ENCODE results near the gene MGMT.

MGMT gene

DNA sequence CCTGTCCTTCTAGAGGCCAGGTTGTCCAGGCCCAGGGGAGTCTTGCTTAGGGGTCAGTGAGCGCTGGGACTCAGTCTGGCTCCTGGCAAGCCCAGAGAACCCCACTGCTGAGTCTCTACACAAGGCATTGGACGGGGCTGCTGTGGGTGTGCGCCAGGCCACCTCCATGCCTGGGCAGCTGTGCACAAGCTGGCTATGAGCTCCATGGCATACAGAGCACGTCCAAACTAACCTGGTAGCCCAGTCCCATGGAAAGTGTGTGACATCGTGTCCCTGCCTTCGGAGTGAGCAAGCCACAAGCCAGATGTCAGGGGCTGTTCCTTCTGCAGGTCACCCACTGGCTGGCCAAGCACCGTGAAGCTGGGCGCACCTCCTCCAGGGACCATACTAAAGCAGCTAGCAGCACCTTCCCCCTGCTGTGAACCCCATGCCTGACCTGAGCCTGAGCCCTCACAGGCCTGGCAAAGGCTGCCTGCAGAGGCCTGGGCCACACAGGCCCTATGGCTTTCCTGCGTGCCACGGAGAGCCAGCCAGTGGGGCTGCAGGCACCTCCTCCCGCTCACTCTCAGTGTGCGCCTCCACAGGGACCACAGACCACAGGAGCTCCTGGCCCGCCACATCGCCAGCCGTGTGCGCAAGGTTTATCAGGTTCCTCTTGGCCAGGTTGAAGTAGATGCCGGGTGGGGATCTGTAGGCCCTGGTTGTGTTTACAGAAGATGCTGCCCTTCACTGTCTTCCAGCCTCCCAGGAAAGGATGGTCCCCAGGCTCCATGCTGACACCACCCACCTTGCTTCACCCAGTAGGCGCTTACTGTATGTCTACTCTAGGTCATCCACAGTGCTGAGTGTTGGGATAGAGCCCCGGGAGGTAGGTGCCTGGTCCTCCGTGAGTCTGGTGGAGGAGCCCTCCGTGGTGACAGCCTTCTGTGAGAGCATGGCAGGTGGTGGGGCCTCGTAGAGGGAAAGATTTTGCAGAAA lies 277.4 kb downstream of the MGMT start:
- DNase-seq, result no peak

DNA sequence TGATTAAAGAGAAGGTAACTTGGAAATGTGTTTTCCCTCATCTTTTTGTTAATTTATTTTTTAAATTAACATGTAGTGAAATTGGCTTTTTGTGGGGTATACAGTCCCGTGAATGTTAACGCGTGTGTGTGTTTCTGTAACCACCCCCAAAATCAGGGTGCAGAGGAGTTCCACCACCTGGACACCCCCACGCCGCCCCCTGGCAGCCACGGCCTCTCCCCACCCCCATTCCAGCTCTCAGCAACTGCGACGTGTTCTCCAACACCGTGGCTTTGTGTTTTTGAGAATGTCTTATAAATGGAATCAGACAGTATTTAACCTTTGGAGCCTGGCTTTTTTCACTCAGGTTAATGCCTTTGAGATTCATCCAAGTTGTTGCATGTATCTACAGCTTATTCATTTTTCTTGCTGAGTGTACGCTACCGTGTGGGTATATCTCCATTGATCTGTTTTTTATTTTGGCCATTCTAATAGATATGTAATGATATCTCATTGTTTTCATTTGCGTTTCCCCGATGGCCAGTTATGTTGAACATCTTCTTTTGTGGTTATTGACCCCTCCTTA lies 278.2 kb downstream of the MGMT start:
- no peak for DNase-seq

DNA sequence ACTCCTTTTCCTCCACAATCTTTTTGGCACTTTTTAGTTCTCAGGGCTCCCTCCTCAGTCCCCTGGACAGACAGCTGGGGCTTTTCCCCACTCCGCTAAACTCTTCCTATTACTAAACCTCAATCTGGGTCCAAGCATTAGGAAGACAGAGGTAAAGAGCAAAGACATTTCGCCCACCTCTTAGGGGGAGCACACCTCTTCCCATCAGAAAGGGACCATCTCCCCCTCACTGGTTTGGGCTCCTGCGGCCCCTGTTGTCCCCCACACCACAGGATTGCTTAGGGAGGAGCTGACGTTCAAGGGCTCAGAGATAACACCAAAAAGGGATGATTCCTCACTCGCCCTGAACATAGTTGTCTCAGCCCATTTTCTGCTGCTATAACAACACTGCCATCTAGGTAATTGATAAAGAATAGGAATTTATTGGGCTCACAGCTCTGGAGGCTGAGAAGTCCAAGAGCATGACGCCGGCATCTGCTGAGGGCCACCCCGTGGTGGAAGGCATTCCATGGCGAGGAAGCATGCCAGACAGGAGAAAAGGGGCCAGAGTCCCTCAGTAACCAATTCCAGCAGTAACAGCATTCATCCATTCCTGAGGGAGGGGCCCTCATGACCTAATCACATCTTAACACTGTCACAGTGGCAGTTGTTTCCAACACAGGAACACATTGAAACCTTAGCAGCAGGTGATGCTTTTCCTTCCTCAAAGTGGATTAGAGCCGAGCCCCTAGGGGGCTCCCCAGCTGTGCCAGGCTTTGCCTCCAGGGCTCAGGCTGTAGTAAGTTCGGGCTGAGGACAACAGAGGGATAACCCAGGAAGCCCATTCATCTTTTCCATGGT lies 287.4 kb downstream of the MGMT start:
- DNase-seq, result no peak

DNA sequence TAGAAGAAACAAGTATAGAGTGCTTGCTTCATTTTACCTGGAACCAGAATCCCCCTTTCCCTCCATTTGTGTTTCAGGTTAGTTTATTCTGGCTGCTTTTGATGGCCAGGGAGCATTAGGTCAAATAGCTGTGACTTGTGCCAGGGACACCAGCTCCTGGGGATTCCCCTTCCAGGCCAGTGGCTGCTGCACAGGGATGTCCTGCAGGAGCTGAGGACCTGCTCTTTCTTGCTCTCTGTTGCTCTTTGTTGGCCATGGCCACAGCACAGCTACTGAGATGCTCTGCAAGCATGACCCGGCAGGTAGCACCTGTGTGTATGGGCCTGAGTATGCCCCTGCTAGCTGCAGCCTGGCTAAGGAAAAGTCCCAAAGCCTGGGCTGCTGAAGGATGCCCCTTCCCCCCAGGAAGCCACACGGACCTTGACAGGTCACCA lies 288.1 kb downstream of the MGMT start:
- DNase-seq, result no peak

DNA sequence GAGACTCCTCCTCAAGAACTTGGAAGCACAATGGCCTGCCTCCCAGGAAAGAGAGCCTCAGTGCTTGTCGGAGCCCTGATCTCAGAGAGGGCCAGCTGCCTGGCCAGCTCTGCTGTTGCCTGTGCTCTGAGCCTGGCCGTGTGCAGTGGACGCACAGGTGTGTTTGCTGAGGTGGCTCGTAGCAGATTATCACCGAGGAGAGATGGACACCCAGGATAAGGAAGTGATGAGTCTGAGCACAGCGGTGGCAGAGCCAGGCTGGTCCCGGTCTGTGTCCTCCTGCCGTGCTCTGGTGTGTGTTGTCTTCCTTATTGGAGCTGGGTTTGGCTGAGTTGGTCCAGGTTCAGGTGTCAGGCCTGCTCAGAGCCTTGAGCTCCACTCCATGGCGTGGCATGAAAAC lies 288.6 kb downstream of the MGMT start:
- DNase-seq, result no peak

DNA sequence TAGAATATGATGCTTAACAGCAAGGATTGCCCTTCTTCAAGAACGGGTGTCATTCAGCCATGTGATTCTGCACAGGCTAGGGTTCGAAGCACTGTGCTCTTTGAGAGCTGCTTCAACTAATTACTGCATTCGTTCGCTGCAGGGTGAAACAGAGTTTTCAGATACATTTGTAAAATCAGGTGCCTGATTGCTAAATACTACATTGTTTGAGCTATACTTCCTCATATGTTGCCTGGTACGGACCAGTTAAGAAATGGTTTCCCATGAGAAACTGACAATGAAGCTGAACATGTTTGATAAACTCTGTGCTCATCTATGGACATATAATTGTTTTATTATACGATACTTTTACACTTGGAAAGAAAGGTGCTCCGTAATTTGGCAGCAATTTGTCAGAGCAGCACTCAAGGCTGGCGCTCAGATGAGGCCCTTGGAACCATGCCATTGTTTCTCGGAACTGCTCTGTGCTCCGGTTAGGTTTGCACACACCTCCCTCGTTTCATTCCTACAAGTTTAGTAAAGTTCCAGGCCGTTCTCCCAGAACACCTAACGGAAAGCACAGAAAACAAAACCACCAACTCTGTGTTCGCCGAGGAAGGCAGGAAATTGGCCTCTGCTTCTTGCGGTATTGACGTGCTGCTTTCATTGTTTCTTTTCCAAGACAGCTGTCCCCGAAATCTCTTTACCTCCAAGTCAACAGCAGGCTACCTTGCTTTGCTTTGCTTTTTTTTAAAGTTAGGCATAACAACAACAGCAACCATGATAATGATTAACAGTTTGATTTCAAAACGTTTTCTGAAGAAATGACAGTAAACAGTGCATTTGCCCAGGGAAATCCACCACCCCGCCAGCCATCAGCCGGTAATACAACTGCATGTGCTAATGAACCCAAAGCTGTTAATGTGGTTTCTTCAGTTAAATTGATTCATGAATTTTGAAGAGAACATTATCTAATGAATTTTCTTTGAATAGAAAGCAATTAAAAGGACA lies 290.2 kb downstream of the MGMT start:
- no peak for DNase-seq

DNA sequence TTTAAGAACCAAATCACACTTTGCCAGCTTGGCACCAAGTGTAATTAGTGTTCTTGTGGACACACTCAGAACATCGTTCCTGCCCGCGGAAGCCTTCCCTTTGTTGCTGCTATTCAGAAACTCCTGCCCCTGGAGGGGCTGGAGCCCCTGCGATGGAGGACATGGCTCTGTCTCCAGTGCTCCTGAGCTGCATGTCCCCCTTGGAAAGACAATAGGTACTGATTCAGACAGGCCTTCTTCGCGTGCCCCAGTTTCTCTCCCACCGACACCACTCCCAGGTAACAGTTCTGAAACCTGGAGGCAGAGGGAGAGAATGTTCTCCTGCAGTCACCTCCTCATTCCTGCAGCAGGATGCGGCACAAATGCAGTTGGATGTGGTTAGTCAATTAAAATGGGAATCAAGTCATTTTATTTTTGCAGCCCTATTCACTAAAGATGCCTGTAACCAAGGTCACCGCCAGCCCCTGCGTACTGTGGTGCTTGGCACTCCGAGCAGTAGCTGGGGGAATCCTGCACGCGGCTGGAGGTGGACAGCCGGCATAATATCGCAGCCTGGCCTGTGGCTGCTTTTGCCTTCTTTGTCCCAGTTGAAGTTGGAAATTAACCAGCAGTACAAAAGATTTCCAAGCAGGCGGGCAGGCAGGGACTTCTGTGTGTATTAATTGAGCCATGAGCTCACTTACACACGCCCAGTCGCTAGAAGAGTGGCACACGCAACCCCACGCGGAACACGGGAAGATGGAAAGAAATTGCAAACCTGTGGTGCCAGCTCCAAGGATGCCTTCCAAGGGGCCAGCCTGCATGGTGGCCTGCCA lies 291.4 kb downstream of the MGMT start:
- no peak for DNase-seq

DNA sequence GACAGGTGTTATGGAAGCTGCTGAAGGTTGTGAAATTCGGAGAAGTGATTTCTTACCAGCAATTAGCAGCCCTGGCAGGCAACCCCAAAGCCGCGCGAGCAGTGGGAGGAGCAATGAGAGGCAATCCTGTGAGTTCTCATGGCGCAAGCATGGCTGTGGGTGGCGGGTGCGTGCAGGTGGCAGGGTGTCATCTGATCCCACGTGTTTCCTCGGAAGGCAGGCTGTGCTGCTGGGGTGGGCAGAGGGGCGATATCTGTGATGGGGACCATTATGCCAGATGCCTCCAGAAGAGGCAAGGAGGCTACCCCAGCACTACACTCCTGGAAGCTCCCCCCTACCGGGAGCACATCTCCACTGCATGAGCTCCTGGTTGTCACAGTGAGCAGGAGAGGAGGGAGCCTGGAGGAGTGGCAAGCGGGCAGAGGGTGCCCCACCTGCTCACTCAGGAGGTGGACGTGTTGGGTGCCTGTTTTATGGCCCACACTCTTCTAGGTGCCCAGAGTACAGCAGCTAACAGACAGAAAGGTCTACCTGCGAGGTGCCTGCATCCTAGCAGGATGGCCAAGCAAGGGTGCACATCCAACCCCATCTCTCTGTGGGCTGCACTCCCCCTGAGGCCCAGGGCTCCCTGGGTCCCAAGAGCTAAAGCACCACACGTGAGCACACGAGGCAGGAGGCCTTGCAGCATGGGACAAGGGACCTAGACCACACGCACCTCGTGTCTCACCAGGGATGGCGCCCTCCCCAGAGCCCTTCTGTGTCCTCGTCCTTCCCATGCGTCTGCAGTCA lies 292.4 kb downstream of the MGMT start:
- DNase-seq, result no peak

DNA sequence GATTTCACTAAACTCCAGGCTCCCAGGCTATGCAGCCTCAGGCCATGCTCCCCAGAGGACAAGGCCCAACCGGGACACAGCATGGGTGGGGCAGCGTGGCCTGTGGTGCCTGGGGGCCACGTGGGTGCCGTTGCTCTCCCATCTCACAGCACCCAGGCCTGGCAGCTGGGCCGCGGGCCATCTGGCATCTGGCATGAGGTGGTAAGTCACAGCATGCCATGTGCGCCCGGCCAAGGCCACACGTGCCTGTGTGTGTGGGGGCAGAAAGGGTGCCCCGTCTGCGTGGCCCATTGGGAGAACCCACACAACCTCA lies 292.9 kb downstream of the MGMT start:
- DNase-seq, result no peak

DNA sequence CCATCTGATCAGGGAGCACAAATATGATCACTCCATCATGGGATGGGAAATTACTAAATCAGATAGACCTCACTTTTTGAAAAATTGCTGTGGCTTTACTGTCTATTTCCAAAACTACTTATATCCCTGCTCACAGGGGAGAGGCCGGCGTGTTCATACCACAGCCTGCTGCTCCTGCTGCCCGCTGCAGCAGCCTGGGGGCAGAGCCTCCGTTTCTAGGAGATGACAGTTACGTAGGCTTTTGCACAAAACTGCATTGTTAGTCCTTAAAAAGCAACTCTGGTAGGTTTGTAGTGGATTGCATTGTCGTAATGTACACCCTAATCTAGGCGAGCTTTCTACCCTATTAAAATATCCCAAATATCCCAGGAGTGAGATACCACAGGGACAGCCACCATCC lies 293.4 kb downstream of the MGMT start:
- no peak for DNase-seq

DNA sequence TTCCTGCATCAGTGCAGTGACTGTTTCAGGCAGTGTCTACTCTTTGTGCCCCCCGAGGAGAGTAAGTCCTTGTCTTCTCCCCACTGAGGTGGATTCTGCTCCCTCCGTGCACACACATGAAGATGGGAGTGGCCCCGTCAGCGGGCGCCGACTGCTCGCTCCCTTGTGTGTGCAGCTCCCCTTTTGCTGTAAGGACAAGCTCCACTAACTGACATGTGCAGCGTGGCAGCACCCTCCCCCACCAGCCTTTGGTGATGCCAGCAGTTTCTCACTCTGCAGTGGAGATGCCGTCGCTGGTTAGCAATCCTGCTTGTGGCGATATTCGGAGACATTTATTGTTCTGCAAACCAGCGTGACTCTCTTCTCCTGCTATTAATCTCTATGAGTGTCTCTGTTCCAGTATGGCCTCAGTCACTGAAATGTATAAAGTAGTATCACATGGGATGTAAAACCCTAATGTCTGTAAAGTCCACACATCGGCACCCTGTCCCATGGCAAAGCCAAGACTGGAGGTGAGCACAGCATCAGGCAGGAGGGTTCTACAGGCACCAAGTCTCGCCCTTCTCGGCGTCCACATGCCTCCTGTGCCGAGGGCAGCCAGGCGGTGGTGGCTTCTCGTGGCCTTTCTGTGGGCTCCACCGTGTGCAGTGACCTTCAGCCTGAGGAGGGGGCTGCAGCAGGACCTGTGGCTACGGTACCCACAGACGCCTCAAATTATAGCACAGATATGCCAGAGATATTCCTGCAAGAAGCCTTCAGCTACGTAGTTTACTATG lies 294.3 kb downstream of the MGMT start:
- no peak for DNase-seq

DNA sequence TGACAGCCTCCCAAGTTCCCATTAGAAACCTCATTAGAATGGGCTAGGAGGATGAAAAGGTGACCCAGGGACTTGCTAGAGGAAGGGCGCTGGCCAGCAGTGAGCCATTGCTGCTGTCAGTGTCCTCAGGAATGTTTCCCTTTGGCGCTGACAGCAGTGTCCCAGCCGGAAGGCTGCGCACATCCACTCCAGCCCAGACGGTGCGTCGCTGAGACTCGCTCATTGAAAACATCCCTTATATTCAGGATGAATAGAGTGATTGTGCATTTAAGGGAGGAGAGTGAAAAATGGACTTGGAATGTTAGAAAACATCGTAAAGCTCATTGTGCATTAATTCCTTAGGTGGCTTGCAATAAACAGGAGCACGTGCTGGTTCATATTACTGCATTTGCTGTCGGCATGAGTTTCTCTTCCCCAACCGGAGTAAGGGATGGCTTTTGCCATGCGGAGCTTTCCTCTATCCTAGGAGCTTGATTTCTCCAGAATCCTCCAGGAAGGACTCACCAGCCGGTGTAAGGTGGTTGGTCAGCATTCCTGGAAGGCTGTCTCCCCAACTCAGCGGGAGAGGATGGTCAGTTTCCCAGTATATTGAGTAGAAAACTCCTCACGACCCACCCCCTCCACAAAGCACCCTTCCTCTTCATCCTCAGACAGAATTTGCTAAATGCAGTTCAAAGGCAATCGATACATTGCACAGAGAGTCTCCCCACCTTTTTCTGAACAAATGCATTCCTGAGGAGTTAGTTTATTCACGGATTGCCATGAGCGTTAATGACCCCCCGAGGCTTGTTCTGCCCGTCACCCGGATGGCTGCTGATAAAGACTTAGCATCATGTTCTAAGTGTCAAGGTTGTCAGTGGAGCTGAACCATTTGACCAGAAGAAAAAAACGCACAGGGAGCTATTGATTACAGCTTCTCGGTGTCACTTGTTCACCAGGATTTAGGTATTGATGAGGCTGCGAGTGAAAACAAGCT lies 295.2 kb downstream of the MGMT start:
- DNase-seq, result no peak

DNA sequence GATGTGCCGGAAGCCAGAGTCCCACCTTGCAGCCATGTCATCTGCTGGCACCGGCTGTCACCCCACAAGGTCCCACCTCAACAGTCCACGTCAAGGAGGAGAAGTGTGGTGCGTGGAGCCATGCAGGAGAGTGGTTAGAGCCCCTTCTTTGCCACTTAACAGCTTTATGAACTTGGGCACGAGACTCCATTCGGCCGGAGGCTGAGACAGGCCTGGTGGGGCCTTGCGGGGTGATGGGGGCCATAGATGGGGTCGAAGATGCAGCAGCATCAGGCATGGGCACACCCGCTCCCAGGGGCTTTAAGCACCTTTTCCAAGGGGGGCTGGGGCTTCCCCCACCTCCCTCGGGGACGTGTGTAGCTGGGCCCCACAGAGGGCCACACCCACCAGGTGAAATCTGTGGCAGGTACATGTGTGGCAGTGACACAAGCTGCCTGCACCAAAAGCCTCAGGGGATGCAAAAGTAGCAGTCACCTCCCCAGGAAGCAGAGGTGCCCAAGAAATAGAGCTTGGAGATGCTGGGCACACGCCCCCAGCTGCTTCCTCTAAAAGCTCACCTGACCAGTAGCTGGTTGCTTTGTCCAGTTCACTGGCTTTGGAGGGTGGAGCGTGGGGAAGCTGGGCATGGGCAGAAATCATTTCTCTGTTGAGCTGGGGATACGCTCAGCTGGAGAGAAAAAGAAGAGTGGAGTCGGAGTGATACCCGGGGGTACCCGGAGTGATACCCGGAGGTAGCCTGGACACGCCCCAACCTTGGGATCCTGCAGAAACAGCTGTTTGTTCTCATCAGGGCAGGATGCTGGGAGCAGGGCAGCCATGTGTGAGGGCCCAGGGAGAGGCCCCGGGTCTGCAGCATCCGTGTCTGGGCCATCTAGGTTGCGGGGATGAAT lies 297.2 kb downstream of the MGMT start:
- no peak for DNase-seq

DNA sequence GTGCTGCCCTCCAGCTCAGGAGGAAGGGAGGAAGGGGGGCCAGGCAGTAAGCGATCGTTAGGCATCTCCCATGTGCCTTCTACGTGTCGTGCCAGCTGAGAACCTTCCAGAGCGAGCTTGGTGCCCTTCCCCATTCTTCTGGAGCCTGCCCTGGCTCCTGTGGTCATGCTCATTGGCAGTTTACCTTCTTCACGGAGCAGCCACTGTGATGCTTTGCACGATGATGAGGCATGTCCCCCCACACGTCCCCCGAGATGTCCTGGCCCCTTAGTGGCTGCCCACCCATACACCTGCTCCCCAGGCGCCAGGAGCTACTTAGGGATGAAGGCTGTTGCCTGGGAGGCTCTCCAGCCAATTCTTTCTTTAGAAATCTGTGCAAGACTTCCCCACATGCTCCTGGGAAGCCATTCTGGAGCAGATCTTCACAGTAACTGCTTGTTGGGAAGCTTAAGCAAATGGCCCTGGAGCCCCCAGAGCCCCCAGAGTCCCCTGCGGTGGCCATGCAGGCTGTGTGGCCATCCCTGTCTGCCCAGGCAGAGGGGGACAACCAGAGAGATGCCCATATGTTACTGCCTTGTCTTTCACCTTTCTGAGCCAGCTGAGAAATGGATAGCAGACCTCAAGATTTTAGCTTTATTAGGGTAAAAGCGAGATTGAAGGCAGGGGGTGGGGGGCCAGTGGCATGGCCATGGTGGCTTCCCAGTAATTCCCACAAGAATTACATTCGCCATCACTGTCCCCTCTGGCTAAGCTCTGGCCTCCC lies 298.0 kb downstream of the MGMT start:
- no peak for DNase-seq

DNA sequence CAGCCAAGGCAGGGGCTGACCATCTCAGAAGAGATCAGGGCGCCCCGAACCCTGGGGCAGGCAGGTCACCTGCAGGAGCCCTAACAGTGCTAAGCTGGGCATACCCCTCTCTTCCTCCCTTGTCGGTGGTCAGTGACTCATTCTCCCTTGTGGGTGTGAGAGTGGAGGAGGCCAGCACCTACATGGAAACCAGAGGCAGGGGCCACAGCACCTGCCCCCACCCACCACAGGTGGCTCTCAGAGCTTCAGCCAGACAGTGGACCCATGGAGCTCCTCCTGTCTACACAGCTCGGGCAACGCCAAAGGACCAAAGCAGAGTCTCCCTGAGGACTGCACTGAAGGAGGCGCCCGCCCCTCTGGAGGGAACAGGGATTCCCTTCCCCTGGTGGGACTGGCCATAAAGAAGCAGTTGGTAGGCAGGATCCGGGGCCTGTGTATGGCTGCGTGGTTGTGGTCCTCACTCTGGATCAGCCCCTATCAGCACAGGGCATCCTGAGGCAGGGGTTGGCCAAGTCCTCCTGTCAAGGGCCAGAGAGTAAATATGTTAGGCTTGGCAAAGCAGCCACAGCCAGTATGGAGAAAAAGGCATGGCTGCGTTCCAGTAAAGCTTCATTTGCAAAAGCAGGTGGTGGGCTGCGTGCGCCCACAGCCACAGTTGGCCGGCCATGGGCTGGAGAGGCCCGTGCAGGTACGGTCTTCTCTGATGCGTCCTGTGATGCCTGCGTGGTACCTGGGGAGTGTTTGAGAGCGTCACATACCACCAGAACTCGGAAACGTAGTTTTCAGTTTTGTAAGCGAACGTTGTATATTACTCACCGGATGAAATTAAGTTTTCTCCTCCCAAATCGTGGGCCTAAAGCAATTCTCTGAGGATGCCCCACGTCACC lies 298.9 kb downstream of the MGMT start:
- no peak for DNase-seq
